ENCODE measurements around the gene WDR7.

DNA sequence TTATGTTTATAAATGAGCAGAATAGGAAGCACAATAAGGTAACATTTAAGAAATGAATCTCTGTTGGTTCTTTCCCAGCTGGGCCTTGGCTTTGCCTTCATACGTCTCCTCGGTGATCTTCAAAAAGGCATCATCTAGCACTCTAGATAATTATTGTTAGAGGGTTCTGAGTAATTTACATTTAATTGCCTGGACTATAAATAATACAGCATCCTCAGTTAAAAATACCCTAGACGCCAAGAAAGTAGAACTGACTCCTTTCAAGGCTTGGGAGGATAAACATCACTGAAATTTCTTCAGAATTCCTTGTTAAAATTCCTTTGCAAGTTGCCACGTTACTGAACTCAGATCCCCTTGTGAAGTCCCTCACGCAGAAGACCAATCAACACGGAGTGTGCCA is 296.1 kb downstream of the WDR7 start:
- TF ChIP-seq POLR2AphosphoS5 (IDR thresholded peaks at IDR 0.05), result no peak
- TF ChIP-seq, protein P1, sequence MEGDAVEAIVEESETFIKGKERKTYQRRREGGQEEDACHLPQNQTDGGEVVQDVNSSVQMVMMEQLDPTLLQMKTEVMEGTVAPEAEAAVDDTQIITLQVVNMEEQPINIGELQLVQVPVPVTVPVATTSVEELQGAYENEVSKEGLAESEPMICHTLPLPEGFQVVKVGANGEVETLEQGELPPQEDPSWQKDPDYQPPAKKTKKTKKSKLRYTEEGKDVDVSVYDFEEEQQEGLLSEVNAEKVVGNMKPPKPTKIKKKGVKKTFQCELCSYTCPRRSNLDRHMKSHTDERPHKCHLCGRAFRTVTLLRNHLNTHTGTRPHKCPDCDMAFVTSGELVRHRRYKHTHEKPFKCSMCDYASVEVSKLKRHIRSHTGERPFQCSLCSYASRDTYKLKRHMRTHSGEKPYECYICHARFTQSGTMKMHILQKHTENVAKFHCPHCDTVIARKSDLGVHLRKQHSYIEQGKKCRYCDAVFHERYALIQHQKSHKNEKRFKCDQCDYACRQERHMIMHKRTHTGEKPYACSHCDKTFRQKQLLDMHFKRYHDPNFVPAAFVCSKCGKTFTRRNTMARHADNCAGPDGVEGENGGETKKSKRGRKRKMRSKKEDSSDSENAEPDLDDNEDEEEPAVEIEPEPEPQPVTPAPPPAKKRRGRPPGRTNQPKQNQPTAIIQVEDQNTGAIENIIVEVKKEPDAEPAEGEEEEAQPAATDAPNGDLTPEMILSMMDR (IDR thresholded peaks at IDR 0.05), result no peak
- no peak for TF ChIP-seq POLR2A (IDR thresholded peaks at IDR 0.05; ENCODE audit: low read depth)
- no peak for TF ChIP-seq EP300 (IDR thresholded peaks at IDR 0.05)
